Skeletal muscle tissue (tissue), 5 donors: ENCODE measurements around the gene LGALS4. TPM values are rescaled to one million over a fixed set of nuclear protein-coding genes. Genes with fewer than 3 reads are reported as not detected.
"Not testable (repeated sequence)": the region's sequence is repeated elsewhere in the genome, so short reads cannot be mapped to it uniquely, and the experiment has no call there.

Source experiments
- H3K27ac ChIP-seq: one replicate; pipeline ENCODE4 v1.7.0; 2013; ENCODE audit warnings: mild to moderate bottlenecking, low read depth, low read length, inconsistent platforms
- H3K27me3 ChIP-seq, 3 donors: one replicate each; pipeline ENCODE4 v1.7.0; 2013; ENCODE audit warnings: low read length in 3 of 3; ENCODE audit not compliant: control insufficient read depth in 3 of 3, insufficient read depth in 3 of 3
- H3K36me3 ChIP-seq, 3 donors: one replicate each; pipeline ENCODE4 v1.7.0; 2013; ENCODE audit warnings: low read length in 3 of 3; ENCODE audit not compliant: control insufficient read depth in 3 of 3, insufficient read depth in 3 of 3
- H3K4me1 ChIP-seq, 3 donors: one replicate each; pipeline ENCODE4 v1.7.0; 2013; ENCODE audit warnings: low read length in 3 of 3, mild to moderate bottlenecking in 3 of 3; ENCODE audit not compliant: control insufficient read depth in 3 of 3, insufficient read depth in 3 of 3
- H3K4me3 ChIP-seq, 3 donors: one replicate each; pipeline ENCODE4 v1.7.0; 2013; ENCODE audit warnings: low read length in 3 of 3
- H3K9ac ChIP-seq, 3 donors: one replicate each; pipeline ENCODE4 v1.7.0; 2013; ENCODE audit warnings: low read length in 3 of 3, mild to moderate bottlenecking in 3 of 3, moderate library complexity in 2 of 3, low read depth in 1 of 3
- H3K9me3 ChIP-seq, 3 donors: one replicate each; pipeline ENCODE4 v1.7.0; 2013; ENCODE audit warnings: low read length in 3 of 3; ENCODE audit not compliant: control insufficient read depth in 3 of 3
- small RNA-seq: library from RNA; depleted of rRNA; stranded (forward); fragments of <200 nt; gene quantifications from one replicate; pipeline ENCODE3, GENCODE V24; 2014
- total RNA-seq: library from RNA; depleted of rRNA; stranded (reverse); fragments of >200 nt; gene quantifications from one replicate; pipeline ENCODE4 v1.2.3, GENCODE V29; 2014
- donor health status: Osteomylitis.

Gene LGALS4
- total RNA-seq, 1 donor from 2014 or later: not detected

DNA sequence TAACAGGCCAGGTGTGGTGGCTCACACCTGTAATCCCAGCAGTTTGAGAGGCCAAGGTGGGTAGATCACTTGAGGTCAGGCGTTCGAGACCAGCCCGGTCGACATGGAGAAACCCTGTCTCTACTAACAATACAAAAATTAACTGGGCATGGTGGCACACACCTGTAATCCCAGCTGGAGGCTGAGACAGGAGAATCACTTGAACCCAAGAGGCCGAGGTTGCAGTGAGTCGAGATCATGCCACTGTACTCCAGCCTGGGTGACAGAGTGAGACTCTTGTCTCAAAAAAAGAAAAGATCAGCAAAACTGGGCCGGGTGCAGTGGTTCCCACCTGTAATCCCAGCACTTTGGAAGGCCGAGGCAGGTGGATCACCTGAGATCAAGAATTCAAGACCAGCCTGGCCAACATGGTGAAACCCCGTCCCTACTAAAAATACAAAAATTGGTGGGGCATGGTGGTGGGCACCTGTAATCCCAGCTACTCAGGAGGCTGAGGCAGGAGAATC, 50.8 kb downstream of the LGALS4 start:
- H3K4me1 ChIP-seq, H3K27ac ChIP-seq, H3K9me3 ChIP-seq, H3K4me3 ChIP-seq, H3K27me3 ChIP-seq, H3K36me3 ChIP-seq, H3K9ac ChIP-seq: not testable (repeated sequence)

DNA sequence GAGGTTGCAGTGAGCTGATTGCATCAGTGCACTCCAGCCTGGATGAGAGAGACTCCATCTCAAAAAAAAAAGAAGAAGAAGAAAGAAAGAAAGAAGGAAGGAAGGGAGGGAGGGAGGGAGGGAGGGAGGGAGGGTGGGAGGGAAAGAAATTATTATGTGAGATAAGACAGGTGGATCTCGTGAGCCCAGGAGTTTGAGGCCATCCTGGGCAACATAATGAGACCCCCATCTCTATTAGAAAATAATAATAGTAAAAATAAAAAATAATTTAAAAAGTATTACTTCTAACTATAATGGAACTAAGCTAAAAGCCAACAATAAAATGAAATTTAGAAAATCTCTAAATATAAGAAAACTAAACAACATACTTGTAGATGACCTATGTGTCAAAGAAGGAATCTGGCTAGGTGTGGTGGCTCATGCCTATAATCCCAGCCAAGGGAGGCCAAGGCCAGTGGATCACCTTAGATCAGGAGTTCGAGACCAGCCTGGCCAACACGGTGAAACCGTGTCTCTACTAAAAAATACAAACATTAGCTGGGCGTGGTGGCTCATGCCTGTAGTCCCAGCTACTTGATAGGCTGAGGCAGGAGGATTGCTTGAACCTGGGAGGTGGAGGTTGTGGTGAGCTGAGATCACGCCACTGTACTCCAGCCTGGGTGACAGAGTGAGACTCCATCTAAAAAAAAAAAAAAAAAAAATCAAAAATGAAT, 51.8 kb downstream of the LGALS4 start:
- not testable (repeated sequence) for H3K9ac ChIP-seq, H3K4me1 ChIP-seq, H3K4me3 ChIP-seq

DNA sequence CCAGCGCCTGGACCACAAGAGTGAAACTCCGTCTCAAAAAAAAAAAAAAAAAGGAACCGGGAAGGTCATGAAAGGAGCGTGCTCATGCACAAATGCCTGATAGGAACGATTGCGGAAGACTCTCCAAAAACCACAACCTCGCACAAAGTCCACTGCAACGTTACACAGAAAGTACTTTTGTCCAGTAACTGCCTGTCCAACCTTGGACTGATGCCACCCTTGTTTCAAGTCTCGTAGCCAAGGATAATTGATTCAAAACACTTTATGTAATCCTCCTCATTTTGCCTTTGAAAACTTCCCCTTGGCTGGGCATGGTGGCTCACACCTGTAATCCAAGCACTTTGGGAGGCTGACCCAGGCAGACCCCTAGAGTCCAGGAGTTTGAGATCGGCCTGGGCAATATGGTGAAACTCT, 53.1 kb downstream of the LGALS4 start:
- H3K4me1 ChIP-seq: no peaks in the 10 kb centered on the region
- no peaks in the 10 kb centered on the region for H3K36me3 ChIP-seq
- no peak overlapping the region for H3K27ac ChIP-seq
- no peak overlapping the region for H3K9ac ChIP-seq
- no peak overlapping the region for H3K4me3 ChIP-seq
- H3K9me3 ChIP-seq: no peaks in the 10 kb centered on the region
- no peaks in the 10 kb centered on the region for H3K27me3 ChIP-seq

More for the DNA sequence above, 51.8 kb downstream of the LGALS4 start:
- not testable (repeated sequence) for H3K36me3 ChIP-seq, H3K27me3 ChIP-seq, H3K27ac ChIP-seq, H3K9me3 ChIP-seq

DNA sequence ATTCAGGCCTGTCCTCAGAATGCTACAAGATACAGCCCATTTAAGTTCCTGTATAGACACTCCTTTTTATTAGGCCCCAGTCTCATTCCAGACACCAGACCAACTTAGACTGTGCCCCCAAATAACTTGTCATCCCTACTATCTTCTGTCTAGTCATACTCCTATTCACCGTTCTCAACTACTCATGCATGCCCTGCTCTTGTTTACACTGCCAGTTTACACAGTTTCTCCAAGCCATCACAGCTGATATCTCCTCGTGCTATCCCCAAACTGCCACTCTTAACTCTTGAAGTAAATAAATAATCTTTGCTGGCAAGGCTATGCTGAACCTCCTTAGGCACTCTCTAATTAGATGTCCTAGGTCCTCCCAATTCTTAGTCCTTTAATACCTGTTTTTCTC, 58.5 kb downstream of the LGALS4 start:
- H3K9me3 ChIP-seq, H3K27ac ChIP-seq, H3K4me1 ChIP-seq, H3K9ac ChIP-seq, H3K27me3 ChIP-seq, H3K36me3 ChIP-seq, H3K4me3 ChIP-seq: not testable (repeated sequence)

DNA sequence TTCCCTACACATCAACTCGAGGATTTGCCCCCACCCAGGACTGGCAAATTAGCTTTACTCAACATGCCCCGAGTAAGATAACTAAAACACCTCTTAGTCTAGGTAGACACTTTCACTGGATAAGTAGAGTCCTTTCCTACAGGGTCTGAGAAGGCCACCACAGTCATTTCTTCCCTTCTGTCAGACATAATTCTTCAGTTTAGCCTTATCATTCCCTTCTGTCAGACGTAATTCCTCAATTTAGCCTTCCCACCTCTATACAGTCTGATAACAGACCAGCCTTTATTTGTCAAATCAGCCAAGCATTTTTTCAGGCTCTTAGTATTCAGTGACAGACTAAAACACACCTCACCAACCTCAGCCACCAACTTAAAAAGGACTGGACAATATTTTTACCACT, 59.0 kb downstream of the LGALS4 start:
- not testable (repeated sequence) for H3K4me1 ChIP-seq, H3K36me3 ChIP-seq, H3K9ac ChIP-seq, H3K27me3 ChIP-seq, H3K4me3 ChIP-seq, H3K9me3 ChIP-seq, H3K27ac ChIP-seq

Small RNA genes within 50 kb of the gene (small RNA-seq; reads per million reads assigned to genes)
- gene RNU6-140P: not detected

Other genes with a start within 250 kb of the LGALS4 start
- under 0.01 TPM for gene MAP4K1, start 195.0 kb downstream of the LGALS4 start, total RNA-seq
- gene EIF3K, start 193.8 kb downstream of the LGALS4 start, total RNA-seq: 314 TPM
- 42.3 TPM for gene ACTN4, start 165.3 kb downstream of the LGALS4 start, total RNA-seq
- gene CAPN12, start 68.5 kb downstream of the LGALS4 start, total RNA-seq: 0.52 TPM
- gene LGALS7, start 39.4 kb downstream of the LGALS4 start, total RNA-seq: 1.0 TPM
- gene LGALS7B, start 23.7 kb downstream of the LGALS4 start, total RNA-seq: not detected
- gene ECH1, start 18.8 kb upstream of the LGALS4 start, total RNA-seq: 36.5 TPM
- gene HNRNPL, start 37.0 kb upstream of the LGALS4 start, total RNA-seq: 195 TPM
- 3.7 TPM for gene RINL, start 65.3 kb upstream of the LGALS4 start, total RNA-seq
- 125 TPM for gene SIRT2, start 86.7 kb upstream of the LGALS4 start, total RNA-seq
- 4.7 TPM for gene NFKBIB, start 87.0 kb upstream of the LGALS4 start, total RNA-seq
- 1.0 TPM for gene CCER2, start 99.2 kb upstream of the LGALS4 start, total RNA-seq
- 11.5 TPM for gene SARS2, start 117.8 kb upstream of the LGALS4 start, total RNA-seq
- gene MRPS12, start 118.0 kb upstream of the LGALS4 start, total RNA-seq: 21.9 TPM
- gene FBXO17, start 162.8 kb upstream of the LGALS4 start, total RNA-seq: 15.1 TPM
- 1.0 TPM for gene FBXO27, start 219.6 kb upstream of the LGALS4 start, total RNA-seq